Activated CD4-positive, alpha-beta T cell treated with anti-CD3 and anti-CD28 coated beads, Interleukin-2, amount 10 ng/mL, durations not matched to agents 7 days and 5 days (primary cell): ENCODE results near the gene ALCAM. TPM values are rescaled to one million over a fixed set of nuclear protein-coding genes. Genes with fewer than 3 reads are reported as not detected.

Experiments used
- CTCF ChIA-PET: fragments of 350-600 bp; sonication (Branson Sonifier 250); formaldehyde crosslinking; loops from one replicate; lab custom pipeline; 2021; ENCODE audit warnings: antibody characterized with exemption; lab: Charles Lee
- POLR2A ChIA-PET: fragments of 350-600 bp; sonication (Branson Sonifier 250); formaldehyde crosslinking; loops from one replicate; lab custom pipeline; 2021; ENCODE audit warnings: antibody characterized with exemption; lab: Charles Lee
- DNase-seq: peaks from one replicate; pipeline ENCODE4 v3.0.0-alpha.2; 2020
- H3K27ac Mint-ChIP-seq: one replicate; pipeline ENCODE4 v1.8.0; 2021; ENCODE audit warnings: mild to moderate bottlenecking, moderate library complexity, mixed read lengths
- H3K27me3 Mint-ChIP-seq: one replicate; pipeline ENCODE4 v1.8.0; 2021; ENCODE audit warnings: mixed read lengths
- H3K36me3 Mint-ChIP-seq: one replicate; pipeline ENCODE4 v1.8.0; 2021; ENCODE audit warnings: low read depth, mixed read lengths
- H3K4me1 Mint-ChIP-seq: one replicate; pipeline ENCODE4 v1.8.0; 2021; ENCODE audit warnings: mixed read lengths
- H3K4me3 Mint-ChIP-seq: one replicate; pipeline ENCODE4 v1.8.0; 2021; ENCODE audit warnings: mild to moderate bottlenecking, moderate library complexity, mixed read lengths
- H3K9me3 Mint-ChIP-seq: one replicate; pipeline ENCODE4 v1.8.0; 2021; ENCODE audit warnings: mixed read lengths
- total RNA-seq, 2 experiments: library from RNA; stranded (reverse); gene quantifications; one replicate each; pipeline ENCODE4 v1.2.3, GENCODE V29; 2021

The ALCAM gene
- total RNA-seq, 2 experiments from 2014 or later: 3.8 to 4.5 TPM

DNA sequence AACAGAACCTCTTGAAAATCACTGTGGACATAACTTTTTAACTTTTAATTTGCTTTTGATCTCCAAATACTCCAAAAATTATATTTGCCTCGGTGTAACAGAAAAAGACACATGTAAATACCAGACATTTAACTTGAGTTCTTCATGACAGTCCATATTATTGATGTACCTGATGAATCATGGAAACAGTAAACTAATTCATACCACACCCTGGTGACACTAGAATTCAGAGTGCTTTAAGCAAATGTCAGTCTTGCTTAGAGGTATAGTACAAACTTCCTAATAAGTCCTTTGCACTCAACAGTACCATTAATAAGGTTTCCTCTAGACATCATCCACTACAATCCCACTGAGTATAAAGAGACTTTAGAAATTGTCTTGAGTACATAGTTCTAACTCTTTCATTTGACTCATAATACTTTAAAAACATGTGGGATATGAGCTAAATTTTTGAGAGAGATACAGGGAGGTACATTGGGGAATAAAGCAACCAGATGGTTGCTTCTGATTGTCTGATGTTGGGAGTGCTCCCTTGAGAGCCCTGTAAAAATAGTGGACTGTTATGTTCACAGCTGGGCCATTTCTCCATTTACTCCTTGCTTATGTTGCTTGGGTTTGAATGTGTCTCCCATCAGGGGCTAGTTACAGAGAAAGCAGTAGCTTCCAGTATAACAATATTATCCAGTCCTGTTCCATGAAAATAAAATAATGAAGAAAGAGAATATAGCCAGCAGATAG lies 175.7 kb downstream of the ALCAM start:
- POLR2A ChIA-PET: no interaction called here
- no peak for DNase-seq
- H3K9me3 Mint-ChIP-seq: peaks cover 2% of the 10 kb centered on the region
- H3K4me1 Mint-ChIP-seq: no peaks in the 10 kb centered on the region
- H3K36me3 Mint-ChIP-seq: peaks cover 3% of the 10 kb centered on the region
- H3K27me3 Mint-ChIP-seq: no peaks in the 10 kb centered on the region
- H3K27ac Mint-ChIP-seq: no peak overlapping the region
- no peak overlapping the region for H3K4me3 Mint-ChIP-seq
- CTCF ChIA-PET: interaction anchor here (1.4 kb wide), 1 partner anchor 19 kb away, joined by 3 read pairs; no protein-coding TSS in a partner anchor

DNA sequence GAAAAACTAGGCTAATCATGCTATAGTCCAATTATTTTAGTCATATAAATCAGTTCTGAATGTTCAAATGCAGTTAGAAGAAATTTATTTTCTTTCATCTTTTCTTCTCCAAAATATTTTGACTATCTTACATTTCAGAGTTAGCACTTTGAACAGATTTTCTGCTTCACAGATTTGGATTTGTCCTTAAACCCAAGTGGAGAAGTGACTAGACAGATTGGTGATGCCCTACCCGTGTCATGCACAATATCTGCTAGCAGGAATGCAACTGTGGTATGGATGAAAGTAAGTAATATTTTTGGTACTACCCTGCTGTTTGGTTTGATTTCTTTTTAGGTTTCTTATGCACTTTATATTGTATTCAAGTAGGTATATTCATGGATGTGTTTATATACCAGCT lies 178.3 kb downstream of the ALCAM start:
- Mint-ChIP-seq H3K4me3 (no peak overlapping the region), H3K9me3 (peaks cover 2% of the 10 kb centered on the region), H3K4me1 (no peaks in the 10 kb centered on the region), H3K27ac (no peak overlapping the region), H3K27me3 (no peaks in the 10 kb centered on the region), H3K36me3 (peaks cover 3% of the 10 kb centered on the region)
- DNase-seq: no peak
- CTCF ChIA-PET: no interaction called here
- POLR2A ChIA-PET: interaction anchor here (0.6 kb wide), 1 partner anchor 19 kb away, joined by 4 read pairs; no protein-coding TSS in a partner anchor

DNA sequence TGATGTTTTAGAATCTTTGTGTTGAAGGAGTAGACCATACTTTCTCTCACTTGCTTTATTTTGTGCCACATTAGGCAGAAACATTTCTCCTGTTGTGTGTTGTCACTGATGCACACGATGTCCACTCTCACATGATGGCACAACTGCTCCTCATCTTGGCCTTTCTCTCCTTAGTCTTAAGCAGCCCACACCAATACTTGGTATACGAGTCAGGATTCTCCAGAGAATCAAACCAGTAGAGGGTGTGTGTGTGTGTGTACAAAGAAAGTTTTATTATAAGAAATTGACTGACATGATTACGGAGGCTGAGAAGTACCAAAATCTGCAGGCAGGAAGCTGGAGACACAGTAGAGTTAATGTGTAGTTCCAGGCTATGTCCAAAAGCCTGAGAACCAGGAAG lies 187.1 kb downstream of the ALCAM start:
- no peak for DNase-seq
- no peaks in the 10 kb centered on the region for H3K9me3 Mint-ChIP-seq
- H3K4me1 Mint-ChIP-seq: no peaks in the 10 kb centered on the region
- peaks cover 2% of the 10 kb centered on the region for H3K36me3 Mint-ChIP-seq
- no peaks in the 10 kb centered on the region for H3K27me3 Mint-ChIP-seq
- POLR2A ChIA-PET: no interaction called here
- no peak overlapping the region for H3K4me3 Mint-ChIP-seq
- no peak overlapping the region for H3K27ac Mint-ChIP-seq
- CTCF ChIA-PET: no interaction called here

DNA sequence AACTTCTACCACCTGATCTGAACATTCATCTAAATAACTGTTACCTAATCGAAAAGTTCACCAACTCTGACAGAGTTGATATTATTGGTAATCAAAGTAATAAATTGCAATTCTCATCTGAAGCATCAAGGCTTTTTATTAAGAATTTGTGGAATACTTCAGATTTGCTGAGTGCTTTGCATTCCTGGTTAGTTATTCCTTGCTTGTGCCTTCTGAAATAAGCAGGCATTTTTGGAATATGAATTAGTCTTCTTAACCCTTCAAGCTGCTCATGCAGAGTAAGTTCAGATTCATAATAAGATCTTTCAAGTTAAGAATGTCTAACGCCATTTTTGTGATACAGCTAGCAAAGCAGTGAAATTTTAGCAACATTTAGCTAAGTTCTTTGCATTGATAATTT lies 188.5 kb downstream of the ALCAM start:
- H3K4me1 Mint-ChIP-seq: no peaks in the 10 kb centered on the region
- peaks cover 2% of the 10 kb centered on the region for H3K36me3 Mint-ChIP-seq
- ChIA-PET CTCF (interaction anchor here (1.0 kb wide), 1 partner anchor 18 kb away, joined by 3 read pairs; no protein-coding TSS in a partner anchor), POLR2A (interaction anchor here (0.6 kb wide), 1 partner anchor 24 kb away, joined by 3 read pairs; no protein-coding TSS in a partner anchor)
- H3K27ac Mint-ChIP-seq: no peak overlapping the region
- no peaks in the 10 kb centered on the region for H3K9me3 Mint-ChIP-seq
- no peak for DNase-seq
- H3K27me3 Mint-ChIP-seq: no peaks in the 10 kb centered on the region
- H3K4me3 Mint-ChIP-seq: no peak overlapping the region

DNA sequence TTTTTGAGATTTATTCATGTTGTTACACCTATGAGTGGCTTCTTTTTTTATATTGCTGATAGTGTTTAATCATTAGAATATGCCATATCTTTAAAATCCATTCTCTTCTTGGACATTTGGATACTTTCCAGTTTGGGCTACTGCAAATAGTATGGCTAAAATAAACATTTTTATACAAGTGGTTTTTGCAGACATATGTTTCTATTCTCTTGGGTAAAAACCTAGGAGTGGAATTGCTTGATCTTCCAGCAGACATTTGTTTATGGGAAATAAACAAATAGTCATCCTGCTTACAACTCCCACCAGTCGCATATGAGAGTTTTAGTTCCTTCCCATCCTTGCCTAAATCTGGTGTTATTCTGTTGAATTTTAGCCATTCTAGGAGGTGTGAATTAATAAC lies 193.1 kb downstream of the ALCAM start:
- ChIA-PET POLR2A (no interaction called here), CTCF (no interaction called here)
- no peak overlapping the region for H3K4me3 Mint-ChIP-seq
- H3K4me1 Mint-ChIP-seq: no peaks in the 10 kb centered on the region
- no peaks in the 10 kb centered on the region for H3K36me3 Mint-ChIP-seq
- no peak for DNase-seq
- H3K27me3 Mint-ChIP-seq: no peaks in the 10 kb centered on the region
- no peaks in the 10 kb centered on the region for H3K9me3 Mint-ChIP-seq
- H3K27ac Mint-ChIP-seq: no peak overlapping the region

DNA sequence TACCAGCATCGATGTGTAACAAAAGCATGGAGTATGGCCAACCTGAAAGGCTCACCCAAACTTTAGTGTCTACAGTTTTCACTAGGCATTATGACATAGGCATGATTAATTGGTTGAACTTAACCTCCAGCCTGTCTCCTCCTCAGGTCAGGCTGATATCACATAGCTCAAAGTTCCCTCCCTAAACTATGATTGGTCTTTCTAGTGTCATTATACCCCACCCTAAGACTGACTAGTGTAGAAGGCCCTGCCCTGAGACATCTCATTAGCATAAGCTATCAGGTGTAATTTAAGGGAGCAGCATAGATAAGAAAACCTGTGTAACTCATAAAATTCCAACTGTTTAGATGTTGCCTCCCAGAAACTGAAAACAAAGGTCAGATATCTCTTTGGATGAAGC lies 195.2 kb downstream of the ALCAM start:
- ChIA-PET POLR2A (no interaction called here), CTCF (no interaction called here)
- no peak overlapping the region for H3K27ac Mint-ChIP-seq
- no peaks in the 10 kb centered on the region for H3K27me3 Mint-ChIP-seq
- no peaks in the 10 kb centered on the region for H3K36me3 Mint-ChIP-seq
- no peaks in the 10 kb centered on the region for H3K4me1 Mint-ChIP-seq
- H3K9me3 Mint-ChIP-seq: no peaks in the 10 kb centered on the region
- no peak overlapping the region for H3K4me3 Mint-ChIP-seq
- no peak for DNase-seq

DNA sequence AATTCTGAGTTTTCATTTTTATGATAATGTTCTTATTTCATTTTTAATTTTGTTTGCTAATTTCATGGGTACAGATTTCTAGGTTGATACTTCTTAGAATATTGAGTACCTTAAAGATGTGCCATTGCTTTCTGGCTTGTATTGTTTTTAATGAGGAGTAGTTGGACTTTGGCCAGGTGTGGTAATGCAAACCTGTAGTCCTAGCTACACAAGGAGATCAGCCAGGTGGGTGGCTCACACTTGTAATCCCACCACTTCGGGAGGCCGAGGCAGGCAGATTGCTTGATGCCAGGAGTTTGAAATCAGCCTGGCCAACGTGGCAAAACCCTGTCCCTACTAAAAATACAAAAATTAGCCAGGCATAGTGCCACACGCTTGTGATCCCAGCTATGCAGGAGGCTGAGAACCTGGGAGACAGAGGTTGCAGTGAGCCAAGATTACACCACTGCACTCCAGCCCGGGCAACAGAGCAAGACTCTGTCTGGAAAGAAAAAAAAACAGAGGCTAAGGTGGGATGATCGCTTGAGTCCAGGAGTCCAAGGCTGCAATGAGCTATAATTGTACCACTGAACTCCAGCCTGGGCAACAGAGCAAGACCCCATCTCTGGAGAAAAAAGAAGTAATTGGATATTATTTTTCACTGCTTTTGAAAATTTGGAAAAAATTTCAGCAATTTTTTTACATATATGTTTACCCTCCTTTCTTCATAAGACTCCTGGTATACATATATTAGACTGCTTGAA lies 198.0 kb downstream of the ALCAM start:
- Mint-ChIP-seq H3K4me3 (no peak overlapping the region), H3K27ac (no peak overlapping the region), H3K27me3 (no peaks in the 10 kb centered on the region), H3K9me3 (no peaks in the 10 kb centered on the region), H3K36me3 (no peaks in the 10 kb centered on the region), H3K4me1 (no peaks in the 10 kb centered on the region)
- POLR2A ChIA-PET: no interaction called here
- DNase-seq: no peak
- CTCF ChIA-PET: no interaction called here

DNA sequence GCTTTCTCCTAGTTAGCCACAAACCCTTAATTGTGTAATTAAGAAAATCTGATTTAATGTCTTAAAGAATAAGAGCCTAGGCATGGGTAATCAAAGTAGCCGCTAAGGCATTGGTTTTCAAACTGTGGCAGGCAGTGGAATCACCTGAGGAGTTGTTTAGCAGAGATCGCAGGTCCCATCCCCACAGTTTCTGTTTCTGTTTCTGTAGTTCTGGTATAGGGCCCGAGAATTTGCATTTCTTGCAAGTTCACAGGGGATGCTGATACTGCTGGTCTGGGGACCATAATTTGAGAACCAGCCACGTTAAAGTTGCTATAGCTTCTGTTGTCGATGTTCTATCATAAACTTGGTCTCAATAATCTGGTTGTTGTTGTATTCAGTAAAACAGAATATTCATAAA lies 204.3 kb downstream of the ALCAM start:
- H3K36me3 Mint-ChIP-seq: peaks cover 2% of the 10 kb centered on the region
- no peak for DNase-seq
- H3K4me3 Mint-ChIP-seq: no peak overlapping the region
- no peak overlapping the region for H3K27ac Mint-ChIP-seq
- H3K27me3 Mint-ChIP-seq: no peaks in the 10 kb centered on the region
- H3K4me1 Mint-ChIP-seq: no peaks in the 10 kb centered on the region
- H3K9me3 Mint-ChIP-seq: peaks cover 5% of the 10 kb centered on the region
- ChIA-PET CTCF (no interaction called here), POLR2A (no interaction called here)

DNA sequence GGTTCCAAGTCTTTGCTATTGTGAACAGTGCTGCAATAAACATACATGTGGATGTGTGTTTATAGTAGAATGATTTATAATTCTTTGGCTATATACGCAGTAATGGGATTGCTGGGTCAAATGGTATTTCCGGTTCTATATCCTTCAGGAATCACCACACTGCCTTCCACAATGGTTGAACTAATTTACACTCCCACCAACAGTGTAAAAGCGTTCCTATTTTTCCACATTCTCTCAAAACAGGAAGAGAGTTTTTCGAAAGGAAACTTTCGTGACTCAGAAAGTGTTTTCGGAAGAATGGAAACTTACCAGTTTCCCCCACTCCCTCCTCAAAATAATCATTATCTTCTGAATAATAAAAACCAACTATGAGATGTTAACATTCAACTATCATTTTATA lies 205.8 kb downstream of the ALCAM start:
- CTCF ChIA-PET: no interaction called here
- Mint-ChIP-seq H3K27me3 (no peaks in the 10 kb centered on the region), H3K4me1 (no peaks in the 10 kb centered on the region), H3K36me3 (peaks cover 2% of the 10 kb centered on the region), H3K9me3 (peaks cover 5% of the 10 kb centered on the region), H3K4me3 (no peak overlapping the region), H3K27ac (no peak overlapping the region)
- POLR2A ChIA-PET: no interaction called here
- no peak for DNase-seq

DNA sequence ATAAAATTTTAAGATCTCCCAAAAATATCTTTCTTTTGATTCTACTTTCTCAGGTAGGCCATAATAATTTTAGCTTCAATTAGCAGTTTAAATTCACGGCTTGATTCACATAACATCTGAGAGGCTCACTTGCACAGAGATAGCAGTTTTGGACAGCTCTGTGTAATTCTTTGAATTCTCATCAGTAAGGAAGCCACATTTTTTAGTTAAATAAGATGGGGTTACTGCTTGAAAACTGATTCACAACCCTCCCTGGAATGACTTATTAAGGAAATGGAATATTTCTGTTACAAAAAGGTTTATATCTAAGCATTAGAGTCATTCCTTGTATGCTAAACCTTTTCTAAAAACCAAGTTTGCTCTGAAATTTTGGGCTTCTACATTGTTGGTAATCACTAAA lies 212.7 kb downstream of the ALCAM start:
- Mint-ChIP-seq H3K9me3 (no peaks in the 10 kb centered on the region), H3K27ac (no peak overlapping the region), H3K36me3 (no peaks in the 10 kb centered on the region), H3K27me3 (no peaks in the 10 kb centered on the region), H3K4me3 (no peak overlapping the region), H3K4me1 (no peaks in the 10 kb centered on the region)
- ChIA-PET POLR2A (interaction anchor here (0.6 kb wide), 1 partner anchor 24 kb away, joined by 3 read pairs; no protein-coding TSS in a partner anchor), CTCF (no interaction called here)
- no peak for DNase-seq

DNA sequence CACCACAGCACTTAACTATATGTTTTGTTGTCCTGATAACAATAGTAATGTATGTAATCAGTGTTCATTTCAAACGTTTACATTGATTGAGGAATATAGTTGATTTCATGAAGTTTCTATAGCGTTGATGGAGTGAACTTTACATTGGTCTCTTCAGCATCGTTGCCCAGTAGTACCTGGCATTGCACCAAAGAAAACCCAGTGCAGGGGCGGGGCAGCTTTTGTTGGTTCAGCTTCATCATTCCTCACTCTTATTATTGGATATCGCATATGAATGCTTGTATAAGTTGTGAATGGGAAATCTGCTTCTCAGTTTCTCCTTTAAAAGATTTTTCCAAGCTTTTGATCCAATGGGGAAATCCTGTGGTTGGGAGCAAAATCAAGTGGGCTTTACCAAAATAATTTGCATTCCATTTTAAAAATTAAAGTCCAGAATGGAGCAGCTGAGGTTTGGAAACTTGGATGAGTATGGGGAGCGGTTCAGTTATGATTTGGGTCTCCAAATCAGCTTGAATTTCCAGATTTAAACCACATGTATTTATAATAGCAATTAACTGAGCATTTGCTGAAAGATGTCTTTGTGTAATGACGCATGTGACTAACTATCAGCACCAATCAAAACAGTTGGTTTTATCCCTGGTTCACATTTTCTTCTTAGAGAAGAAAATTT lies 213.7 kb downstream of the ALCAM start:
- CTCF ChIA-PET: no interaction called here

DNA sequence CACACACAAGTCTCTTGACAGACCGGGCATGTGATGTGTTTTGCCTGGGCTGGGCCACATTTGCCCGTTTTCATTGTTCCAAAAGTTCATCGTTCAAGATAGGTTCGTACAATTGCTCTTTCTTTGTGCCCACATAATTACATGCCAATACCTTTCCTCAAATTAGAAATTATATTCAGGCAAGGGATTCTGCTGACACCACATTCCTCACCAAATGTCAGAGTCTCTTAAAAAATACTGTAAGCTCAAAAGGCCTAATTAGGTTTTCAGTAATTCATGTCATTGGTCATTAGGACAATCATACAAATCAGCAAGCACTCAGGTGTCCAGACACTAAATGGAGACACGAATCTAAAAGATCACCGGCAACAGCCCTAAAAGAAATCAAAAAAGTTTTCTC lies 215.3 kb downstream of the ALCAM start:
- no peak overlapping the region for H3K27ac Mint-ChIP-seq
- CTCF ChIA-PET: no interaction called here
- H3K4me3 Mint-ChIP-seq: no peak overlapping the region
- POLR2A ChIA-PET: no interaction called here
- no peaks in the 10 kb centered on the region for H3K4me1 Mint-ChIP-seq
- DNase-seq: no peak
- no peaks in the 10 kb centered on the region for H3K36me3 Mint-ChIP-seq
- H3K9me3 Mint-ChIP-seq: no peaks in the 10 kb centered on the region
- no peaks in the 10 kb centered on the region for H3K27me3 Mint-ChIP-seq

More for the DNA sequence above, 213.7 kb downstream of the ALCAM start:
- Mint-ChIP-seq H3K4me3 (no peak overlapping the region), H3K36me3 (no peaks in the 10 kb centered on the region), H3K9me3 (no peaks in the 10 kb centered on the region), H3K27ac (no peak overlapping the region), H3K27me3 (no peaks in the 10 kb centered on the region), H3K4me1 (no peaks in the 10 kb centered on the region)
- POLR2A ChIA-PET: no interaction called here
- no peak for DNase-seq
